ENCODE data around the gene SYT15. TPM values are rescaled to one million over a fixed set of nuclear protein-coding genes. Genes with fewer than 3 reads are reported as not detected.
A peak's percentile ranks its signal among the peaks of the same experiment; 100 is the strongest.

The SYT15 gene
- total RNA-seq, 1 donor from 2014 or later = 3.0 TPM

DNA sequence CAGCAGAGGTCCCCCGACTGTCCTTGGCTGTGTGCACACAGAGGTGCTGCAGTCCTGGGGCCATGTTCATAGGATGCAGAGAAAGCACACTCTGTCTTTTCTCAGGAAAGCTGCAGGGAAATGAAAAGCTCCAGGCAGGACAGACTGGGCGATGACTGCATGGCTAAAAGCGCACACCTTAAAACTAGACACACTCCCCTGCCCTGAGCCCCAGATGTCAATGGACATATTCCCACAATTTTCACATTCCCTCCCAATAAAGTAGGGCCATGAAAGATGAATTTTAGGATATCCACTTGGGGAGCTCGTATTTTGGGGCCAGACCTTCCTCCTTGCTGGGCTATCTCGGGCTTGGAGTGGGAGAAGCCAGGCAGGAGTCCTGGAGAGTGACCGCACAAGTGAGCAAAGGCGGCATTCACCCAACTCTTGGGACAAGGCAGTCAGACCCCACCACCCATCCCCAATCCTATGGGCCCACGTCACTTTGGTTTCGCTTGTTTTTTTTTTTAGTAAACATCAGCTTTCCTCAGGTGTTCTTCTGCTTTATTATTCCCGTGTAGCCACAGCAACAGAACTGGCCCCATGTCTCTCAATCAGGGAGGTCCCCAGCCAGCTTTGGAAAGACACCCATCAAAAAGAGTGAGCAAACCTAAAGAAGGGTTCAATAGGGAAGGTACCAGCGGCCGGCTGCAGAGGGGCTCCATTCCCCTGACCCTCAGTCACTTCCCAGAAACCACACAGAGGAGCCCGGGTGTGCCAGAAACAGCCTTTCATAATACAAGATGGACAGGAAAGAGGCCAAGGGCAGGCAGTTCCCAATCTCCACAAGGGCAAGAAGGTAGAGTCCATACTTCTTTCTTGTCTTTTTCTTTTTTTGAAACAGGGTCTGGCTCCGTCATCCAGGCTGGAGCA lies 35.2 kb upstream of the SYT15 start:
- Mint-ChIP-seq H3K4me1 (peaks cover 17% of the 10 kb centered on the region), H3K36me3 (no peaks in the 10 kb centered on the region), H3K27ac (no peak overlapping the region), H3K4me3 (no peak overlapping the region), H3K27me3 (ENCODE audit: low read depth) (no peaks in the 10 kb centered on the region), H3K9me3 (no peaks in the 10 kb centered on the region)
- TF ChIP-seq, protein P1, sequence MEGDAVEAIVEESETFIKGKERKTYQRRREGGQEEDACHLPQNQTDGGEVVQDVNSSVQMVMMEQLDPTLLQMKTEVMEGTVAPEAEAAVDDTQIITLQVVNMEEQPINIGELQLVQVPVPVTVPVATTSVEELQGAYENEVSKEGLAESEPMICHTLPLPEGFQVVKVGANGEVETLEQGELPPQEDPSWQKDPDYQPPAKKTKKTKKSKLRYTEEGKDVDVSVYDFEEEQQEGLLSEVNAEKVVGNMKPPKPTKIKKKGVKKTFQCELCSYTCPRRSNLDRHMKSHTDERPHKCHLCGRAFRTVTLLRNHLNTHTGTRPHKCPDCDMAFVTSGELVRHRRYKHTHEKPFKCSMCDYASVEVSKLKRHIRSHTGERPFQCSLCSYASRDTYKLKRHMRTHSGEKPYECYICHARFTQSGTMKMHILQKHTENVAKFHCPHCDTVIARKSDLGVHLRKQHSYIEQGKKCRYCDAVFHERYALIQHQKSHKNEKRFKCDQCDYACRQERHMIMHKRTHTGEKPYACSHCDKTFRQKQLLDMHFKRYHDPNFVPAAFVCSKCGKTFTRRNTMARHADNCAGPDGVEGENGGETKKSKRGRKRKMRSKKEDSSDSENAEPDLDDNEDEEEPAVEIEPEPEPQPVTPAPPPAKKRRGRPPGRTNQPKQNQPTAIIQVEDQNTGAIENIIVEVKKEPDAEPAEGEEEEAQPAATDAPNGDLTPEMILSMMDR (IDR thresholded peaks at IDR 0.05; ENCODE audit: unreplicated experiment) = no peak
- DNase-seq (ENCODE audit: low spot score in 2 of 2, unreplicated experiment in 2 of 2) = peak; percentile 15 to 40

DNA sequence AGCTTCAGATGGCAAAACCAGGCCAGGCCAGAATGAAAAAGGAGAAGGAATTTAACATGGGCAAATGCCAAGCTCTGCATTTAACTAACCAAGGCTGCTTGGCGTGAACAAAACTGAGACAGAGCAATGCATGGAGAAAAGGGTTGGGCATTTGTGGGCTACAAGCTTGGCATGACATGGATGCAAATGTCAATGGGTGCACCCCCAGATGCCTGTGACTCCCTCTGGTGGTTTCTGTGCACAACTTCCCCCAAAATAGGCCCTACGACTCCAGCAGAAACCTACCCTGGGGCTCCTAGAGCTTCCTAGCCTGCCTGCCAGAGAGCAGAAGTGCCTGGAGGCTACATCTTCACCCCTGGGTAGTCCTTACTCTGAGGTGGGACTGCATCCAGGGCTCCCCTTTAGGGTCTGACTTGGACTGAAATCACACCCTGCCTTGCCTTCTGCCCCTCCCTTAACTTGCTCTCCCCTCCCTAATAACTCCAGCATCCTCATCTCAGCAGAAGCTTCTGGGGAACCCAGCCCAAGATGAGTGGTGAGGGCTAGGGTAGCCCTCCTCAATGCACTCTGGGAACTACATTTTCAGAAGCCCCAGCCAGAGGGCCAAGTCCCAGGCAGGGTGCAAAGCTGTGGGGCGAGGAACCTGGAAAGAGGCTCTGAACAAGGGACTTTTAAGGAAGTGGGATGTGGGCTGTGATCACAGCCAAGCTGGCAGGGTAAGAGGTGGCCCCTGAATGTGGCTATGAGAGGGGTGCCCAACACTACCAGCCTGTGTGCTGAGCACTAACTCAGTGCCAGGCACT lies 33.7 kb upstream of the SYT15 start:
- TF ChIP-seq, protein P1 (IDR thresholded peaks at IDR 0.05; ENCODE audit: unreplicated experiment) = no peak
- H3K27ac Mint-ChIP-seq = no peak overlapping the region
- H3K36me3 Mint-ChIP-seq = no peaks in the 10 kb centered on the region
- H3K9me3 Mint-ChIP-seq = no peaks in the 10 kb centered on the region
- H3K27me3 Mint-ChIP-seq (ENCODE audit: low read depth) = no peaks in the 10 kb centered on the region
- no peak overlapping the region for H3K4me3 Mint-ChIP-seq
- DNase-seq (ENCODE audit: low spot score in 2 of 2, unreplicated experiment in 2 of 2) = peak; percentile 12 to 37
- H3K4me1 Mint-ChIP-seq = peaks cover 10% of the 10 kb centered on the region

DNA sequence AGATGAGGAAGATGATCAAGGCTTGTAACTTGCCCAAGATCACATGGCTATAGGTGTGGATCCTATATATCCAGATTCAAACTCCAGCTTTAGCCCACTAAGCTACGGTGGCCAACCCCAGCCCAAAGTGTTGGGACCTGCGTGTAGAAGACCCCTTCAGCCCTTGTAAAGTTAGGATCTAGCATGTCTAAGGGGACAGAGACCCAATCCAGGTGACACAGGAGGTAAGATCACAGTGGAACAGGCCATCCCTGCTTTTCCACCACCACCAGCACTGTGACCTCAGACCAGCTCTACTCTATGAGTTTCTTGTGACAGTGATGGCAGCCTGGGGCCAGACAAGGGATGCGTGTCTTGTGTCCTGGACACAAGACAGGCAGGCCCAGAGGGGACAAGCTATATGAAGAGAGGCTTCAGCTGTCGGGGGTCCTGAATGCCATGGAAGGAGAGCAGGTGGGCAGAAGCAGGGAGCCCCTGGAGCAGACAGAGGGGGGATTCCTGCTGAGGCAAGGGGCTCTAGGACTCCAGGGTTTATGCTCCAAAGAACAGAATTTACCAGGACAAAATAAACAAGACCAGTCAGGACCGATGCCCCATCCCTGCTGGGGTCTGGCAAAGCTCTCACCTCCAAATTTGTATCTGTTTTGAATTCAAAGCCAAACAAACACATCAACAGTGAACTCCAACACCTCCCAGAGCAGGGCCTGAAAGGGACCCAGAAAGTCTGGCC lies 32.9 kb upstream of the SYT15 start:
- TF ChIP-seq, protein P1 (IDR thresholded peaks at IDR 0.05; ENCODE audit: unreplicated experiment) = no peak
- Mint-ChIP-seq H3K27me3 (ENCODE audit: low read depth) (no peaks in the 10 kb centered on the region), H3K4me3 (no peak overlapping the region), H3K27ac (no peak overlapping the region), H3K9me3 (no peaks in the 10 kb centered on the region), H3K36me3 (no peaks in the 10 kb centered on the region), H3K4me1 (peaks cover 4% of the 10 kb centered on the region)
- DNase-seq (ENCODE audit: low spot score in 2 of 2, unreplicated experiment in 2 of 2) = peak; percentile 17 to 38

DNA sequence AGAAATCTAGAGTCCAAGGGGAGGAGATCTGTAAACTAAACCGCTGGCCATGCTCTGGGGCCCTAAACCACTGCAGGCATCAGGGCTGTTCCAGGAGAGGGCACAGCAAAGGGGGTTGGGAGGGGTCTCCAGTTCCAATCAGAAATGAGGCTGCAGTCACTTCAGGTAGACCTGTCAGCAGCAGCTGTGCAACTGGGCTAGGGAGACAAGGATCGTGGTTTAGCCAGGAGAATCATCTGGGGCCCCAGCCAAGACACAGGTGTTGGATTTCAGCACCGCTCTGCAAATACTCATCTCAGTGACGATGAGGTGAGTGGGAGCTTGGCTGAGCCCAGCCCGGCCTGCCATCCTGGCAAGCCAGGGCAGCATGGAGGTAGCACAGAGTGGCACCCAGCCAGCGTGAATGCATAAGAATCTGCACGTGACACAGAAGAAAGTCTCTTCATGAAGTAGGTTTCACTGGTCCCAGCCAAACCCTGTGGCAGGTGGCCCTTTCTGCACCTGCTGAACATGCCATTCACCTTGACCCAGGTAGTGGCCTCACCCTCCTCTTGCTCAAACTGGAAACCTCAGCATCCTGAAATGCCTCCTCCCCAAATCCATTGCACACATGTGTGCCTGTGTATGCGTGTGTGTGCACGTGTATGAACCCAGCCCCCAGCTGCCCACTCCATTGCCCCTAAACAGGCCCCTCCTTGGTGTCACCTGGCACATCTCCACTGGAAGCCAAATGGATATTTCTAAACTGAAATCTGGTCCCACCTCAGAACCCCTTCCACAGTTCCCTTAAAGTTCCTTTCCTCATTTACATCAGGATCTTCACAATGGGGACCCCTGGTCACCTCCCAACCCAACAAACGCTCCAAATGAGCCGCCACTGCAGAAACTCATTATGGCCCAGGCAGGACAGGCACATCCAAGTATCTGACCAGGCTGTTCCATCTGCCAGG lies 32.1 kb upstream of the SYT15 start:
- H3K9me3 Mint-ChIP-seq = no peaks in the 10 kb centered on the region
- no peak overlapping the region for H3K4me3 Mint-ChIP-seq
- H3K4me1 Mint-ChIP-seq = peaks cover 4% of the 10 kb centered on the region
- no peaks in the 10 kb centered on the region for H3K27me3 Mint-ChIP-seq (ENCODE audit: low read depth)
- DNase-seq (ENCODE audit: low spot score in 2 of 2, unreplicated experiment in 2 of 2) = peak; percentile 19 to 38
- TF ChIP-seq, protein P1 (IDR thresholded peaks at IDR 0.05; ENCODE audit: unreplicated experiment) = no peak
- H3K27ac Mint-ChIP-seq = no peak overlapping the region
- H3K36me3 Mint-ChIP-seq = no peaks in the 10 kb centered on the region
